Right lobe of liver (tissue), 6 donors: ENCODE data around the gene DEFB131B. TPM values are rescaled to one million over a fixed set of nuclear protein-coding genes. Genes with fewer than 3 reads are reported as not detected.
"Not testable (repeated sequence)": the region's sequence is repeated elsewhere in the genome, so short reads cannot be mapped to it uniquely, and the experiment has no call there.

Experiments
- ATAC-seq, 4 donors: fragments of 200-7000 bp; cut with Tn5 transposase; one replicate each; pipeline ENCODE4 v1.9.1; 2020; ENCODE audit warnings: mild to moderate bottlenecking in 4 of 4, moderate library complexity in 4 of 4
- DNase-seq, 3 donors: peaks; one replicate each; pipeline ENCODE4 v3.0.0-alpha.2; 2020
- H3K27ac ChIP-seq, 3 donors: fragments of 200-600 bp; one replicate each; pipeline ENCODE4 v1.8.0; 2022
- H3K27me3 ChIP-seq, 2 donors: fragments of 200-600 bp; one replicate each; pipeline ENCODE4 v1.8.0; 2022
- H3K36me3 ChIP-seq, 4 donors: fragments of 200-600 bp; sonication (generic) in 1 of 4; one replicate each; pipeline versions ENCODE4 v1.5.1 to v1.8.0; 2017 to 2022; ENCODE audit warnings: control low read depth in 1 of 4
- H3K4me1 ChIP-seq, 4 donors: fragments of 200-600 bp; sonication (generic) in 1 of 4; one replicate each; pipeline versions ENCODE4 v1.5.1 to v1.8.0; 2017 to 2022; ENCODE audit warnings: control low read depth in 1 of 4
- H3K4me3 ChIP-seq, 3 donors: fragments of 200-600 bp; one replicate each; pipeline ENCODE4 v1.8.0; 2022
- H3K9me3 ChIP-seq, 4 donors: fragments of 200-600 bp; sonication (generic) in 1 of 4; one replicate each; pipeline versions ENCODE4 v1.5.1 to v1.8.0; 2017 to 2022; ENCODE audit warnings: control low read depth in 1 of 4
- CTCF ChIP-seq, 4 donors: fragments of 200-600 bp in 3 of 4; fragments of 450-650 bp in 1 of 4; IDR thresholded peaks; one replicate each; pipeline versions ENCODE4 v1.5.1 to v1.8.0; 2016 to 2022; ENCODE audit warnings: antibody characterized with exemption in 4 of 4, mild to moderate bottlenecking in 2 of 4
- POLR2A ChIP-seq: fragments of 450-650 bp; IDR thresholded peaks from one replicate; pipeline ENCODE4 v1.6.1; 2017; ENCODE audit warnings: antibody characterized with exemption, mild to moderate bottlenecking
- WGBS: methylation state at CpG from one replicate; pipeline ENCODE4 v1.1.6; 2018; ENCODE audit warnings: low coverage, low lambda C conversion rate; ENCODE audit not compliant: insufficient coverage; ENCODE audit errors: missing lambda C conversion rate; 5-methylcytosine and 5-hydroxymethylcytosine counted together
- intact Hi-C, 2 donors: fragments of 100-400 bp; cut with DNase I; formaldehyde crosslinking; loops; one replicate each; pipeline versions ENCODE4 v1.11.2 to v1.14.1; 2022
- long read RNA-seq: library from polyadenylated mRNA; unstranded; transcript quantifications from one replicate; pipeline ENCODE4 v2.0.0, GENCODE V29; 2019
- total RNA-seq, 6 experiments: library from RNA; depleted of rRNA in 2 of 6; stranded (reverse); fragments of >200 nt in 2 of 6; fragmentation: NEBNext Ultra II Directional in 3 of 6; extraction: Animal tissue kit (Norgen Biotek cat#: 25700) in 3 of 6; gene quantifications; one replicate each; pipeline versions ENCODE4 v1.1.0 to v1.2.4, GENCODE V29; 2016 to 2023
- donor health status: DM: no; HTN: yes; CAD: no.
- donor health status: DM: no; HTN: no; CAD: no.
- donor health status: DM: no; HTN: no; CAD: no.
- donor health status: DM: no; HTN: yes; CAD: no.
- donor health status: DM: no; HTN: yes; CAD: no.

DEFB131B gene
- not detected for total RNA-seq
- long read RNA-seq, result 0 reads

- H3K36me3 ChIP-seq, H3K27me3 ChIP-seq, H3K27ac ChIP-seq, H3K4me1 ChIP-seq, DNase-seq, H3K4me3 ChIP-seq, intact Hi-C loops, H3K9me3 ChIP-seq, ATAC-seq: not testable (repeated sequence)
- 83% methylated on average over 1 of the region's 1 CpG for WGBS
These were observed at the start of gene DEFB131B for GRCh38 chr11:71878059-71878458. Gene DEFB131B, plus strand, starts transcription at chr11:71878453. Its CDS starts 0 bp downstream, at chr11:71878453.

- H3K9me3 ChIP-seq, H3K4me1 ChIP-seq, H3K27ac ChIP-seq, H3K4me3 ChIP-seq, ATAC-seq, H3K36me3 ChIP-seq, H3K27me3 ChIP-seq, intact Hi-C loops, DNase-seq: not testable (repeated sequence)
- 88% methylated on average over 3 of the region's 3 CpGs for WGBS
These were observed 49.0 kb upstream of the DEFB131B start for GRCh38 chr11:71829247-71829646.

- DNase-seq, intact Hi-C loops, H3K27ac ChIP-seq, H3K27me3 ChIP-seq, H3K36me3 ChIP-seq, H3K4me1 ChIP-seq, H3K4me3 ChIP-seq, H3K9me3 ChIP-seq, ATAC-seq: not testable (repeated sequence)
- WGBS, result 65% methylated on average over 3 of the region's 3 CpGs
These were observed 48.6 kb upstream of the DEFB131B start for GRCh38 chr11:71829686-71830085.

GRCh38 chr11:71832811-71833210, 45.4 kb upstream of the DEFB131B start, which contains the start of gene DEFB108B:
Gene DEFB108B, plus strand, starts transcription at chr11:71833200. Its CDS starts 0 bp downstream, at chr11:71833200.
- no CpG with 5 or more reads among the region's 1 CpG for WGBS

GRCh38 chr11:71842720-71843119, 35.5 kb upstream of the DEFB131B start:
- H3K27ac ChIP-seq, H3K9me3 ChIP-seq, H3K4me1 ChIP-seq, intact Hi-C loops, H3K4me3 ChIP-seq, DNase-seq, H3K27me3 ChIP-seq, ATAC-seq, H3K36me3 ChIP-seq: not testable (repeated sequence)
- WGBS, result 100% methylated on average over 1 of the region's 6 CpGs

More at GRCh38 chr11:71832811-71833210, 45.4 kb upstream of the DEFB131B start, which contains the start of gene DEFB108B:
- H3K27ac ChIP-seq, H3K4me3 ChIP-seq, H3K36me3 ChIP-seq, DNase-seq, H3K9me3 ChIP-seq, intact Hi-C loops, H3K4me1 ChIP-seq, H3K27me3 ChIP-seq, ATAC-seq: not testable (repeated sequence)

- intact Hi-C loops, H3K27ac ChIP-seq, H3K27me3 ChIP-seq, H3K9me3 ChIP-seq, H3K36me3 ChIP-seq, H3K4me3 ChIP-seq, DNase-seq, H3K4me1 ChIP-seq, ATAC-seq: not testable (repeated sequence)
- WGBS, result 90% methylated on average over 2 of the region's 4 CpGs
These were observed 34.9 kb upstream of the DEFB131B start for GRCh38 chr11:71843355-71843754.

GRCh38 chr11:71843858-71844257, 34.4 kb upstream of the DEFB131B start:
- Histone ChIP-seq H3K36me3 (no peaks in the 10 kb centered on the region), H3K4me3 (no peak overlapping the region), H3K27me3 (no peaks in the 10 kb centered on the region), H3K27ac (no peak overlapping the region), H3K9me3 (no peaks in the 10 kb centered on the region), H3K4me1 (no peaks in the 10 kb centered on the region)
- TF ChIP-seq POLR2A (no peak), CTCF (IDR thresholded peaks at IDR 0.05) (no peak)
- ATAC-seq, result peak in 1 of 4 donors; percentile 28
- DNase-seq, result no peak
- WGBS, result 76% methylated on average over 4 of the region's 15 CpGs
- intact Hi-C loops, result no loop called here

GRCh38 chr11:71853895-71854294, 24.4 kb upstream of the DEFB131B start:
- H3K27ac ChIP-seq, H3K36me3 ChIP-seq, H3K27me3 ChIP-seq, H3K4me3 ChIP-seq, H3K9me3 ChIP-seq, DNase-seq, ATAC-seq, H3K4me1 ChIP-seq, intact Hi-C loops: not testable (repeated sequence)
- 74% methylated on average over 2 of the region's 2 CpGs for WGBS

GRCh38 chr11:71855880-71856279, 22.4 kb upstream of the DEFB131B start:
- H3K36me3 ChIP-seq, intact Hi-C loops, DNase-seq, H3K4me1 ChIP-seq, H3K4me3 ChIP-seq, H3K27ac ChIP-seq, H3K27me3 ChIP-seq, H3K9me3 ChIP-seq, ATAC-seq: not testable (repeated sequence)
- 32% methylated on average over 2 of the region's 2 CpGs for WGBS

GRCh38 chr11:71860835-71861234, 17.4 kb upstream of the DEFB131B start:
- 85% methylated on average over 3 of the region's 3 CpGs for WGBS
- H3K36me3 ChIP-seq, H3K9me3 ChIP-seq, ATAC-seq, intact Hi-C loops, H3K27me3 ChIP-seq, H3K4me3 ChIP-seq, H3K27ac ChIP-seq, DNase-seq, H3K4me1 ChIP-seq: not testable (repeated sequence)
